Left ventricle myocardium superior (tissue), 1 donor: ENCODE measurements around the gene DNAJC11. TPM values are rescaled to one million over a fixed set of nuclear protein-coding genes. Genes with fewer than 3 reads are reported as not detected.
A peak's percentile ranks its signal among the peaks of the same experiment; 100 is the strongest.
"Not testable (repeated sequence)": the region's sequence is repeated elsewhere in the genome, so short reads cannot be mapped to it uniquely, and the experiment has no call there.

Experiments used
- ATAC-seq: fragments of 200-7000 bp; cut with Tn5 transposase; one replicate; pipeline ENCODE4 v1.9.1; 2020; ENCODE audit warnings: mild to moderate bottlenecking, moderate library complexity
- DNase-seq: peaks from one replicate; pipeline ENCODE4 v3.0.0-alpha.2; 2020
- intact Hi-C: fragments of 100-400 bp; cut with micrococcal nuclease; formaldehyde crosslinking; loops from one replicate; pipeline ENCODE4 v1.11.0; 2022
- long read RNA-seq: library from polyadenylated mRNA; unstranded; transcript quantifications from one replicate; pipeline ENCODE4 v2.0.0, GENCODE V29; 2021
- total RNA-seq: library from RNA; stranded (reverse); fragmentation: NEBNext Ultra II Directional; extraction: Animal tissue kit (Norgen Biotek cat#: 25700); gene quantifications from one replicate; pipeline ENCODE4 v1.2.1, GENCODE V29; 2021
- donor health status: DM: no; HTN: yes; CAD: no; lungs with severe emphysema.

Gene DNAJC11
- 78.6 TPM for total RNA-seq
- long read RNA-seq, transcript DNAJC11-202 (16 exons, 3,311 nt) = major isoform, 220 of 266 reads
- long read RNA-seq, partial matches to known transcripts = 29 of 266 reads
- long read RNA-seq, other reads (novel, unspliced or antisense) = 13 of 266 reads

- peak; percentile 93 for DNase-seq
- peak; percentile 97 for ATAC-seq
- intact Hi-C loops = no loop called here
These were observed at the start of gene DNAJC11 for GRCh38 chr1:6701437-6702153. TSS of gene DNAJC11 (minus strand) at chr1:6701816. CDS start at chr1:6701800, 16 bp downstream.

DNA sequence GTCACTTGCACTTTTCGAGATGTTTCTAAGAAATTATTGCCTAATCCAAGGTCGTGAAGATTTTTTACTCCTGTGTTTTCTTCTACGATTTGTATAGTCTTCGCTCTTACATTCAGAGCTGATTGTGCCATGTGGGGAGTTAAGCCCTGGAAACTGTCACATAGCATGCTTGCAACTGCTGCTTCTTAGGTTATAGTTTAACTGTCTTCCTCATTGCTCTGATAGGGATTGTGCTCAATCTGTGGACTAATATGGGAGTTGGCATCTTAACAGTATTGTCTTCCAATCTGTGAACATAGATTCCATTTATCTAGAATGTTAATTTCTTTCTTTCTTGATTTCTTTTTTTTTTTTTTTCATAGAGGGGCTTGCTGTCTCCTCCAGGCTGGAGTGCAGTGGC is 48.9 kb upstream of the DNAJC11 start:
- DNase-seq = no peak
- no peak for ATAC-seq
- intact Hi-C loops = no loop called here

DNA sequence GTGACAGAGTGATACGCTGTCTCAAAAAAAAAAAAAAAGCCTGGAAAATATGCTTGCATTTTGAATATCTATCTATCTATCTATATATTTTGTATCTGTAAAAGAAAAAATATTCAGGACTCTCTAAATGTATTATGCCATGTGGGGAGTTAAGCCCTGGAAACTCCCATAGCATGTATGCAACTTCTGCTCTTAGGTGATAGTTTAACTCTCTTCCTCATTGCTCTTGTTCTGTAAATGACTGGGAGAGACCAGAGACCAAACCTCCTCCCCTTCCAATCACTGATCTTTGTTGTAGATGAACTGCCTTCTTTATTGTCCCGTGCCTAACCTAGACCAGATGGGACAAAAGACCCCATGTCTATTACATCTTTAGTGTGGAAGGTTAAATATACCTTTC is 46.1 kb upstream of the DNAJC11 start:
- intact Hi-C loops = no loop called here
- no peak for DNase-seq

GRCh38 chr1:6745073-6745472 is 43.5 kb upstream of the DNAJC11 start:
- ATAC-seq (no peak), DNase-seq (no peak)
- intact Hi-C loops = no loop called here

More for the DNA sequence above, 46.1 kb upstream of the DNAJC11 start:
- no peak for ATAC-seq

GRCh38 chr1:6743189-6744101 is 41.8 kb upstream of the DNAJC11 start:
- peak; percentile 53 for DNase-seq
- ATAC-seq = peak; percentile 95
- intact Hi-C loops = no loop called here

DNA sequence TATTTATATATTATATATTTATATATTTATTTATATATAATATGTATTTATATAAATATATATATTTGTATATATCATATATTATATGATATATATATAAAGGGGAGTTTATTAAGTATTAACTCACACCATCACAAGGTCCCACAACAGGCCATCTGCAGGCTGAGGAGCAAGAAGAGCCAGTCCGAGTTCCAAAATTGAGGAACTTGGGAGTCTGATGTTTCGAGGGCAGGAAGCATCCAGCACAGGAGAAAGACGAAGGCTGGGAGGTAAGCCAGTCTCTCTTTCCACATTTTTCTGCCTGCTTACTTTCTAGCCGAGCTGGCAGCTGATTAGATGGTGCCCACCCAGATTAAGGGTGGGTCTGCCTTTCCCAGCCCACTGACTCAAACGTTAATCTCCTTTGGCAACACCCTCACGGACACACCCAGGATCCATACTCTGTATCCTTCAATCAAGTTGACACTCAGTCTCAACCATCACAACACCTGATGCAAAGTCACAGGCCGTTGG is 41.1 kb upstream of the DNAJC11 start:
- ATAC-seq, DNase-seq, intact Hi-C loops: not testable (repeated sequence)

DNA sequence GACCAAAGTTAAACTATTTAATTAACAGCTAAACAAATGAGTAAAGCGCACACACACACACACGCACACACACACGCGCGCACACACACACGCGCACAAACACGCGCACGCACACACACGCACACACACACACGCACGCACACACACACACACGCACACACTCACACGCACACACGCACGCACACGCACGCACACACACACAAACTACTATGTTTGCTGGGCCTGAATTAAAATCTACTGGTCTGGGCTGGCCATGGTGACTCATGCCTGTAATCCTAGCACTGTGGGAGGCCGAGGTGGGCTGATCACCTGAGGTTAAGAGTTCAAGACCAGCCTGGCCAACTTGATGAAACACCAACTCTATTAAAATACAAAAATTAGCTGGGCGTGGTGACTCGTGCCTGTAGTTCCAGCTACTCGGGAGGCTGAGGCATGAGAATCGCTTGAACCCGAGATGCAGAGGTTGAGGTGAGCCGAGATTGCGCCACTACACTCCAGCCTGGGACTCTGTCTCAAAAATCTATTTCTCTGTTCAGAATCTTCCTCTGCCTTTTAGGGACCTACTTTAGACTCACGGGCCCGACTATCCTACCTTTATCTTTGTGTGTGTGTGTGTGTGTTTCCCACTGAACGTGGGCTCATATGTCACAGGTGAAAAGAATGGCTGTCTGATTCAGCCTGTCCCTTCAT is 37.5 kb upstream of the DNAJC11 start:
- ATAC-seq (no peak), DNase-seq (no peak)
- intact Hi-C loops = no loop called here

DNA sequence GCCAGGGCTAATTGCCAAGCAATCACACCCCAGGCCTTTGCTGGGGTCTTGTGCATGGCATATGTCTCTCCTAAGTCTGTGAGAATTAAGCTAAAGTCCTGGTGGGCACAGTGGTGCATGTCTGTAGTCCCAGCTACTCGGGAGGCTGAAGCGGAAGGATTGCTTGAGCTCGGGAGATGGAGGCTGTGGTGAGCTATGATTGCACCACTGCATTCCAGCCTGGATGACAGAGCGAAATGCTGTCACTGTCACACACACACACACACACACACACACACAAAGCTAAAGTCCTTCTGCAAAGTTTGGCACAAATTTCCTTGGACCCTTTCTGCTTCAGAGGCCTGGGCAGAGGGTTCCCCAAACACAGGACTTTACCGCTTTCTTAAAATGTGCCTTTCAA is 31.3 kb upstream of the DNAJC11 start:
- no peak for ATAC-seq
- no peak for DNase-seq
- intact Hi-C loops = no loop called here

- DNase-seq (no peak), ATAC-seq (no peak)
- intact Hi-C loops = no loop called here
These were observed 30.3 kb upstream of the DNAJC11 start for GRCh38 chr1:6731905-6732304.

- DNase-seq = no peak
- ATAC-seq = no peak
These were observed 29.3 kb upstream of the DNAJC11 start for GRCh38 chr1:6730880-6731279.

DNA sequence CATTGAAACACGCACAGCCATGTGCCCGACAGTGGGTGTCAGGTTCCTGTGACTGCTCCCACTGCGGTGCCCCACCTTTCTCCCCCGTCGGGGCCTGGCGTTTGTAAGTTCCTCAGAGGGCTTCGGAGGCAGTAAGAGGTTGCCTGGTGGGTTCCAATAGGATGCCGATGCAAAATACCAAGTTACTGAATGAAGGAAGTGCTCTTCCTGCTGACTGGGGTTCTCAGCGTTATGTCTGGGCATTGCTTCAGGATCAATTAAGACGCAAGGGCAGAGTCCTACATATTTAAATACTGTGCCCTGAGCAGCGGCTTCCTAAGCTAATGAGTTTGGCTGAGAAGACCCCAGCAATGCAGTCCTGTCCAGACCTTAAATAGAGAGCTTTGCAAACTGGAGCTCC is 28.9 kb upstream of the DNAJC11 start:
- no peak for ATAC-seq
- DNase-seq = no peak
- intact Hi-C loops = no loop called here

More at GRCh38 chr1:6730880-6731279, 29.3 kb upstream of the DNAJC11 start:
- intact Hi-C loops = no loop called here

DNA sequence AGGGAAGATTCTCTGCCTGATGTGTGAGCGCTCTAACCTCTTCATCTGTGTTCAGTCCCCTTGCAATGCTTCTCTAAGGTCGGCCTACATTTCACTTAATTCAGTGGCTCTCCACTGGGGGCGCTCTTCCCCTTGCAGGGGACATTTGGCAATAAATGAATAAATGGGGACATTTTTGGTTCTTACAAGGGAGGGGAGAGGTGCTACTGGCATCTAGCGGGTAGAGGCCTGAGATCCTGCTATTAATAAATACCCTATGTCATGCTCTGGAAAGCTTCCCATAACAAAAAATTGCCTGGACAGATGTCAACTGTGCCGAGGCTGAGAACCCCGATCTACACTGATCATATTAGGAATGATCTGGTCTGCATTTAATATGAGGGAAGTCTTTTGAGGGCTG is 25.9 kb upstream of the DNAJC11 start:
- intact Hi-C loops = loop anchor here (10.0 kb wide), 2 partner anchors 157 to 487 kb away; no protein-coding TSS in a partner anchor
- ATAC-seq (peak; percentile 70), DNase-seq (peak; percentile 49)

DNA sequence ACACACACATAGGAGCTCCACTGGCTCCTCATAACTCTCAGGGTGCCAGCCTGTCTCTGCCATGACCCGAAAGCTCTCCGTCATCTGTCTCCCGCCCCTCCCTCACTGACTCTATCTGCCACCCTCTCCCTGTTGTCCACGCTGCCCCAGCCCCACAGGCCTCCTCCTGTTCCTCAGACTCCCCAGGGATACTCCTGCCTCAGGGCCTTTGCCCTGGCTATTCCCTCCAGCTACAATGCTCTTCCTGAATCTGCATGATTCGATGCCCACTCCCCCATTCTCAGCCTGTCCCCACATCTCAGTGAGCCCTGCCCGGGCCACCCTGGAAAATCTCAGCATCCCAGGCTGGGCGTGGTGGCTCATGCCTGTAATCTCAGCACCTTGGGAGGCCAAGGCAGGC is 24.6 kb upstream of the DNAJC11 start:
- no peak for DNase-seq
- intact Hi-C loops = loop anchor here (10.0 kb wide), 2 partner anchors 159 to 489 kb away; no protein-coding TSS in a partner anchor
- no peak for ATAC-seq

- ATAC-seq (no peak), DNase-seq (no peak)
- intact Hi-C loops = loop anchor here (10.0 kb wide), 2 partner anchors 160 to 490 kb away; no protein-coding TSS in a partner anchor
These were observed 23.0 kb upstream of the DNAJC11 start for GRCh38 chr1:6724517-6725141.

DNA sequence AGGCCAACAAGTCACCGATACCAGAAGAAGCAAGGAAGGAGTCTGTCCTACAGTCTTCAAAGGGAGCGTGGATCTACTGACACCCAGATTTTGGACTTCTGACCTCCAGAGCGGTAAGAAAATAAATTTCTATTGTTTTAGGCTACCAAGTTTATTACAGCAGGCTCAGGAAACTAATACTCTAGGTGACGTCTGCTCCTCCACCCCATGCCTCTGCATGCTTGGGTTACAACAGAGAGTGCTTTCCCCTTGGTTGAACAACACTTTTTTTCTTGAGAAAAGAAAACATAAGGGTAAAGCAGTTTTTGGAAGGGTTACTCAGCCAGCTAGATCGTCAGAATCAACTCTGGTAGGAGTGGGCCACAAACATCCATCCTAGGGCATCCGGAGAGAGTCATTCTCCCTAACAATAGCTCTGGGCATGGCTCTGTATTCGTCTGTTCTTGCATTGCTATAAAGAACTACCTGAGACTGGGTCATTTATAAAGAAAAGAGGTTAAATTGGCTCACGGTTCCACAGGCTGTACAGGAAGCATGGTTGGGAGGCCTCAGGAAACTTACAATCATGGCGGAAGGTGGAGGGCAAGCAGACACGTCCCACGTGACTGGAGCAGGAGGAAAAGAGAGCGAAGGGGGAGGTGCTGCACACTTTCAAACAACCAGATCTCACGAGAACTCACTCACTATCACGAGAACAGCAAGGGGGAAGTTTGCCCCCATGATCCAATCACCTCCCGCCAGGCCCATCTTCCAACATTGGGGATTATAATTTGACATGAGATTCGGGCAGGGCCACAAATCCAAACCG is 22.2 kb upstream of the DNAJC11 start:
- DNase-seq = no peak
- intact Hi-C loops = loop anchor here (10.0 kb wide), 2 partner anchors 161 to 491 kb away; no protein-coding TSS in a partner anchor
- no peak for ATAC-seq

DNA sequence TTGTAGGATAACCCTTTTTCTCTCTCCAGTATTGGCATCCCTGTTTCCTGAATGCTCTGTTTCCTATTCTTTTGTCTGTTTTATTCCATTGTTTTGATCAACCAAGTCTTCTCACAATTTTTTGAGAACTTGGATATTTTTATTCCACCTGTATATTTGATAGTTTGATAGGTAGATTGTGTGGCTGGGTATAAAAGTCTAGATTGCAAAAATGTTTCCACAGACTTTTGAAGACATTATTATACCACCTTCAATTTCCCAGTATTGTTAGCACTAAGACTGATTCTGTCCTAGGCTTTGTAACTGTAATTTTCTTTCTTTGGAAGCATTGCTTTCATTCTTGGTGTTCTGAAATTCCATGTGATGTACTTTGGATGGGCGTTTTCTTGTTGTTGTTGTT is 9.6 kb upstream of the DNAJC11 start:
- intact Hi-C loops = no loop called here
- no peak for DNase-seq
- no peak for ATAC-seq

DNA sequence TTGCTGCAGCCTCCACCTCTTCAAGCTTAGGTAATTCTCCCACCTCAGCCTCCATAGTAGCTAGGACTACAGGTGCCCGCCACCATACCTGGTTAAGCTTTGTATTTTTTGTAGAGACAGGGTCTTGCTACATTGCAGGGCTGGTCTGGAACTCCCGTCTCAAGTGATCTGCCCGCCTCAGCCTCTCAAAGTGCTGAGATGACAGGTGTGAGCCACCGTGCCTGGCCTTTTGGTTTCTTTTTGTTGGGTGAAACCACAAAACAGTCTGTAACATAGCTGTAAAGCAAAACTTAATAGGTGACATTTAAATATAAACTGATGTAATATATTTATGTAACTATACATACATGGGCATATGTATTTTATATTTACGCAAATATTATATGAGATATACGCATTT is 3.1 kb upstream of the DNAJC11 start:
- DNase-seq (no peak), ATAC-seq (no peak)
- intact Hi-C loops = no loop called here

- intact Hi-C loops = no loop called here
These were observed 1.4 kb upstream of the DNAJC11 start for GRCh38 chr1:6703016-6703415.

More at GRCh38 chr1:6703016-6703415, 1.4 kb upstream of the DNAJC11 start:
- DNase-seq = no peak
- no peak for ATAC-seq
